HT-29 (cell line): ENCODE results near the gene UBE2E2. TPM values are rescaled to one million over a fixed set of nuclear protein-coding genes. Genes with fewer than 3 reads are reported as not detected.
A peak's percentile ranks its signal among the peaks of the same experiment; 100 is the strongest.
"Not testable (repeated sequence)": the region's sequence is repeated elsewhere in the genome, so short reads cannot be mapped to it uniquely, and the experiment has no call there.

Source experiments
- DNase-seq: peaks from one replicate; pipeline ENCODE4 v3.0.0-alpha.2; 2015; ENCODE audit warnings: low spot score
- small RNA-seq: library from RNA; depleted of rRNA; stranded (forward); fragments of <200 nt; gene quantifications from one replicate; pipeline ENCODE3, GENCODE V24; 2014
- total RNA-seq: library from RNA; depleted of rRNA; stranded (reverse); fragments of >200 nt; shearing (Covaris generic); gene quantifications from 2 replicates; pipeline ENCODE4 v1.2.3, GENCODE V29; 2014

The UBE2E2 gene
- total RNA-seq, 1 experiment from 2014 or later, result 8.2 TPM

GRCh38 chr3:23615068-23615467, 411.9 kb downstream of the UBE2E2 start:
- no peak for DNase-seq

- not testable (repeated sequence) for DNase-seq
These were observed 415.3 kb downstream of the UBE2E2 start for GRCh38 chr3:23618475-23618874.

GRCh38 chr3:23619705-23620637, 416.8 kb downstream of the UBE2E2 start:
- DNase-seq, result no peak

- no peak for DNase-seq
These were observed 417.5 kb downstream of the UBE2E2 start for GRCh38 chr3:23620638-23621015.

GRCh38 chr3:23623844-23624243, 420.7 kb downstream of the UBE2E2 start:
- DNase-seq, result no peak

- no peak for DNase-seq
These were observed 421.2 kb downstream of the UBE2E2 start for GRCh38 chr3:23624305-23624704.

- DNase-seq, result no peak
These were observed 423.3 kb downstream of the UBE2E2 start for GRCh38 chr3:23626442-23626841.

GRCh38 chr3:23629181-23629894, 426.2 kb downstream of the UBE2E2 start:
- DNase-seq, result peak; percentile 32

- DNase-seq, result no peak
These were observed 430.3 kb downstream of the UBE2E2 start for GRCh38 chr3:23633261-23633960.

GRCh38 chr3:23637339-23637738, 434.2 kb downstream of the UBE2E2 start:
- DNase-seq, result no peak

- DNase-seq, result no peak
These were observed 437.5 kb downstream of the UBE2E2 start for GRCh38 chr3:23640471-23641146.

Small RNA genes within 50 kb of the gene (small RNA-seq; reads per million reads assigned to genes)
- gene AC121251.1 (not detected), gene RF00019 (not detected), gene RNU6-788P (not detected), gene RNU6-922P (not detected)
